Left hindlimb (tissue), 1 donor: ENCODE data around the gene HES5.

ENCODE experiments used
- DNase-seq: peaks from one replicate; pipeline ENCODE4 v3.0.0-alpha.2; 2018

Gene HES5

GRCh38 chr1:2546515-2547209 lies 16.6 kb upstream of the HES5 start:
- DNase-seq, result peak; percentile 65

DNA sequence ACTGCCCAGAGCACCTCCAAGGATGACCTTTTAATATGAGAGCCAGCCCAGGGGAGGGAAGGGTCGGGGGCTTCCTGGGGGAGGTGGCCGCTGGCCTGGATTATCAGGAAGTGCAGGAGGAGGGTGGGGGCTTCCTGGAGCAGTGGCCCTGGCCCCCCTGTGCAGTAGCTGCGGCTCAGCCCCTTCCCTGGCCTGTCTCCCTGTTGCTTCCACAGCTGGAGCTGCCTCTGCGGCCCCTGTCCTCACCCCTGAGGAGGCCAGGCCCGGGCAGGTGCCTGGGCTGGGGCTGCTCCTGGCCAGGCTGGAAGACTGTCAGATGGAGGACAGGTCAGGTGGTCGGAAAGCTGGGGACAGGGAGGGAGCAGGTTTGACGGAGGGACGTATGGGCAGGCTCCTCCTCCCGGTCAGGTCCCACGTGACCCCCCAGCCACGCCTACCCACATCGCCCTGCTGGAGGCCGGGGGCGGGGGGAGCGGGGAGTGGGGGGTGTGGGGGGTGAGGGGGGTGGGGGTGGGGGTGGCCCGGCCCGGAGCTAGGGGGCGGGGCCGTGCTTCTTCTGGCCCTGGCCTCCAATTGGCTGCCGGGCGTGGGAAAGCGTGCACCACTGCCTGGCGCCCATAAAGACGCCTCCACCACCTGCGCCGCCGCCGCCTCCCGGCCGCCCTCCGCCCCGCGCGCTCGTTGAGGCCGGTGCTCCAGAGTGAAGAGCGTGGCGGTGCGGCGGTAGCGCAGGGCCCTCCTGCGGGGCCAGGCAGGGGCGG lies 15.9 kb upstream of the HES5 start:
- DNase-seq, result peak; percentile 78

DNA sequence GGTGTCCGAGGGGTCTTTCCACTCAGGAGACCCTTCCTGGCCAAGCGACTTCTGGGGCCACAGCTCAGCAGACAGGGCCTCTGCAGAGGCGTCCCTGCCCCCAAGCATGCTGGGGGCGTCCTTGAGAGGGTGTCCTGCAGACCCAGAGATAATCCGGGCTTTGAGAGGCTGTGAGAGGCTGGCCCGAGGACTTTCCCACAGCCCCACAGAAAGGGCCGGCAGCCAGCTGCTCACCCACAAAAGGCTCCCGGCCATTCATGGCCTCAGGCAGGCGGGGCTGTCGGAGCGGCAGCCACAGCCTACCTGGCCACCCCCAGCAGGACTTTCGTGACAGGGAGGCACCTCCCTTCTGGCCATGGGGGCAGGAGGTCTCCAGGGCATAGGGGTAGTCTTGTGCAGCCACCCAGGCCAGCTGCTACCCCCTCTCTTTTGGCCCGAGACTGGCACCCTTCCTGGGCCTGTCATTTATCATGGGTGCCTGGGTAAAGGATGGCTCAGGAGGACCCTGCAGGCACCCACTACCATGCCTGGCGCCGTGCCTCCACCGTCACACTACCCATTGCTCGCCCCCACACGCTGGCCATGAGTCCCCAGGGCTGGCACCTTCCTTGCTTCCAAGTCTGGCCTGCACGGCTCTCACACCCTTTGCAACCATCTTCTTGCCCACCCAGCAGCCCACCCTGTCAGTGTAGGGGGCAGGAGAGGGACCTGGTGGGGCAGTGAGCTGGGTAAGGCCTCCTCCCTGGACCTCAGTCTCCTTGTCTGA lies 15.0 kb upstream of the HES5 start:
- no peak for DNase-seq

DNA sequence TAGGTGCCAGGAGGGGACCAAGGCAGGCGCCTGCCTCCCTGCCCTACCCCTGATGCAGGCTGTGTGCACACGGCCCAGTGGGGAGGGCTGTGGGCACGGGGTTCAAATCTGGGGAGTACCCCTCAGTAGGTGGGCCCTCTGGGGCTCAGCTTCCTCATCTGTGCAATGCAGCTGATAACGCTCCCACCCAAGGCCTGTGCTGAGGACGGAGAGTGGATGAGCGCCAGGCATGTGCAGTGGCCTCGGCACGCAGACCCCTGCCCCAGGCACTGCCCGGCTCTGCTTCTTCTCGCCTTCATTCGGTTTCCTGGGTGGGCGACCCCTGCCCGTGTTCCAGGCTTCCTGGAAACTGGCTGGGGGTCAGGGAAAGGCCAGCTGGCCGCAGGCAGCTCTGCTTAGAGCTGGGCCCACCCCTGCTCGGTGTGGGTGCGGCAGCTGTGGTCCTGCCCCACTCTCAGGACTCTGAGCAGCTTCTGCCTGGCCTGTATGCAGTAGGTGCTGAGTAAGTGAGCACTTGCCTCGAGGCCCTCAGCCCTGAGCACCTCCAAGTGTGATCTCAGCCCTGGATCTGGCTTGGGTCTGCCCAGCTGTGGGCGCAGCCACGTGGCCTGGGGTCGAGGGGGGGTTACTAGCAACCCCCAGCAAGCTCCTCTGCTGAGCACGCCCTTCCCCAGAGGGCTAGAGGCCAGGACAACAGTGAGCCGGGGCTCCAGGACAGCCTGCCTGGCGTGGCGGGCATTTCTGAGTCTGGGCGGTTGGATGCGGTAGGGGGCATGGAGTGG lies 14.2 kb upstream of the HES5 start:
- DNase-seq, result peak; percentile 67

GRCh38 chr1:2543543-2544092 lies 13.6 kb upstream of the HES5 start:
- no peak for DNase-seq

DNA sequence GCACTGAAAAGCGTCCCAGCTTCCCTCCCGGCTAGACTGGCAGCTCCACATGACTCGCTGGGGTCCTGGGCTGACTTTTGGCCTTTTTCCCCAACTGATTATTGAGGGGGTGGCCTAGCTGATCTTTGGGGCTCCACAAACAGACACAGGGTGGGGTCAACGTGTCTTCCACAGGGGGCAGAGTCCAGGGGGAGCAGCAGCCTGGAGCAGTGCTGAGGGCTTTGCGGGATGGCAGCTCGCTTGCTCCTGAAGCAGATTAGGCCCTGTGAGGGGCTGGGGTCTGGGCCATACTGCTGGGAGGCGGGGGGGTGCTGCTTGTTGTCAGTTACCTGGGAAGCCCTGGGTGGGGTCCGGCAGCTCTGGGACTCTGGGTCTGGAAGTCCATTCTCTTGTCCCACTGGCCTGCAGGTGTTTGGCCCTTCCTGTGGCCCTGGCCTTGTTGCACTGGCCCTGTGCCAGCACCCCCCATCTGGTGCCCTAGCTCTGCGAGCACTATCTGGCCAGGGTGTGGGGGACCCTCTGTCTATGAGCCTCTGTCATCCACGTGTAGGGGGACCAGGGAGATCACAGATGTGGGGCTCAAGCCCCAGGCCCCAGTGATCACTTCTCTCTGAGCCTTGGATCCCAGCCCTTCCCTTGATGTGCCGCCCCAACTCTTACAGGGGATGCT lies 12.3 kb upstream of the HES5 start:
- DNase-seq, result no peak

- DNase-seq, result no peak
Measured at GRCh38 chr1:2541619-2542245, 11.7 kb upstream of the HES5 start.

- DNase-seq, result no peak
Measured at GRCh38 chr1:2540816-2541492, 10.9 kb upstream of the HES5 start.

DNA sequence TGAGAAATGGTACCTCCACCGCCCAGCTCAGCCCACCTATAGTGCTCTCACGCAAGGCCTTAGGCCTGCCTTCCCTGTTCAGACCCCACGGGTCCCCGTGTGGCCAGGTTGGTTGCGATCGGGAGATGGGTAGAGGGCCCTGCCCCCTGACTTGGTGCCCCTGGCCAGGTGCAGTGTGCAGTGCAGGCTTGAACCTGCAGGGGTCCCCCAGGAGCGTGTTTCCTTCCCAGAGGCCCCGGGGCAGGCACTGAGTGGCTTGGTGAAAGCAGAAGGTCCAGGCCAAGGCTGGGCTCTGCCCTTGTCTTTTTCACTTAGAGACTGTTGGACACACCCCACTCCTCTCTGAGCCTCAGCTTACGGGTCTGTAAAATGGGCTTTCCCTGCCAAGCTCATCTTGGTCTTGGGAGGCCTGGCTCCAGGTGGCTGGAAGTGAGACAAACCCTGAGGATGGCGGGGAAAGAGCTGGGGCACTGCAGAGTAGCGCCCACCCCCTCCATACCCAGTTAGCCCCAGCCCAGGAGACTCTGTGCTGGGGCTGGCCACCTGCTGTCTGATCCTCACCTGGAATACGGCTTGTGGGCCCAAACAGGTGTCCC lies 9.3 kb upstream of the HES5 start:
- no peak for DNase-seq

DNA sequence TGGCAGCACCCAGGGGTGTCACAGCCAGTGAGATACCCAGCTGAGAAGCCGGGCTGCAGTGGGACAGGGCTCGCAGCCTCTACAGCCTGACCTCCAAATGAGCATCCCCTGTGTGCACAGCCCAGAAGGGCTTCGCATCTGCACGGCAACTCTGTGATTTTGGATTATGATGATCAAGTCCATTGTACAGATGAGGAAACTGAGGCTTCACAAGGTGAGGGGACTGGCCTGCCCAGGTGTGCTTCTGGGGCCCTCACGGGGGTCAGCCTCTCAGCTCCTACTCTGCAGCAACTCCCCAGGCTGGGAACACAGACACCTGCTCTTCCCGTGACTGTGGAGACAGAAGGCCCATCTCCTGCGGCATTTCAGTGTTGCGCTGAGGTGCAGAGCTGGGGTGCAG lies 8.8 kb upstream of the HES5 start:
- DNase-seq, result no peak

DNA sequence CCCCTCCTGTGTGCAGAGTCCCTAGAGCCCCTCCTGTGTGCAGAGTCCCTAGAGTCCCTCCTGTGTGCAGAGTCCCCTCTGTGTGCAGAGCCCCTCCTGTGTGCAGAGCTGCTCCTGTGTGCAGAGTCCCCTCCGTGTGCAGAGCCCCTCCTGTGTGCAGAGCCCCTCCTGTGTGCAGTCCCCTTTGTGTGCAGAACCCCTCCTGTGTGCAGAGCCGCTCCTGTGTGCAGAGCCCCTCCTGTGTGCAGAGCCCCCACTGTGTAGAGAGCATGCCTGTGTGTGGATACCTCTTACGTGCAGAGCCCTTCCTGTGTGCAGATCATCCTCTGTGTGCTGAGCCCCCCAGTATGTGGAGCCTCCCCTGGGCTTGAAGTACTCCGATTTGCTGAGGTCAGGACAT lies 8.3 kb upstream of the HES5 start:
- no peak for DNase-seq

DNA sequence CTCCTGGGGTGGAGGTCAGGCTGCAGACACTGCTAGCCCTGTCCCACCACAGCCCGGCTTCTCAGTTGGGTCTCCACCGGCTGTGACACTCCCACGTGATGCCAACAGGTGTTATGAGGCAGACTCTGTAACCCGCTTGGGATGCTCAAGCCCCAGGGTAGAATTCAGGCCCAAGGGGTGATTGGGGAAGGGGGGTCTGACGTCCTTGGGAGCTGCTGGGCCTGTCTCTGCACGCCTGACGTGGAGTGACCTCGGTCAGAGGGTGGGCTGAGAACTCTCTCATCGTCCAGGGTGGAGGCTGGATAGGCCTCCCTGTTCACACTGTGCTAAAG lies 7.7 kb upstream of the HES5 start:
- DNase-seq, result no peak

GRCh38 chr1:2535981-2536380 lies 5.9 kb upstream of the HES5 start:
- no peak for DNase-seq

GRCh38 chr1:2535455-2535854 lies 5.4 kb upstream of the HES5 start:
- no peak for DNase-seq

DNA sequence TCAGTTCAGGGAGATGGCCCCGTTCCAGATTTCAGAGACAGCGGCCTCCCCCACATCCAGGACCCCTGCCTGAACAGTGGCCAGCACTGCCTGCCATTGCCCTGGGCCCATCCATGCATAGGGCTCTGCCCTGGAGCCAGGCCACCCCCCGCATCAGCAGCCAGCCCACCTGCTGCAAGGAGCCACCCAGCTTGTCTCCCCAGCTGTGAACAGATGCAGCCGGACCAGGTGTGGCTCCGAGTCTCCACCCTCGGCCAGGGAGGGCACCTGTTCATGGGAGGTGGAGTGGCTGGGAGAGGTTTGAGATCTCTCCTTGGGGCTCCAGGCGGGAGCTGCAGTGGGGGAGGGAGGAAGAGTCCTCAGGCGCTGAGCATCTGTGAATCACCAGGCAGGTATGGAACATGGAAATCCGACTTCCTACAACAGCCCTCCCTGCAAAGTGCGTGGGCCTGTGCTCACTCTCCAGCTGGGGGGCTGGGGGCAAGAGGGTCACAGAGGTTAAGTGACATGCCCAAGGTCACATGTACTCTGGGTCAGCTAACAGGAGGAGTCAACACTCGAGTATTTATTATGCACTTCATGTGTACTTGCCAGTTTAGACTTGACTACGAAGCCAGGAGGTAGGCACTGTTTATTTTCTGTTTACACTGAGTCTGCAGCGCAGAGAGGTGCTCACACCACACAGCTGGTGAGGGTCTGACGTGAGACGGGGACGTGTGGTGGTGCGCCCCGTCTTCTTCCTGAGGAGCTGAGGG lies 4.8 kb upstream of the HES5 start:
- no peak for DNase-seq

GRCh38 chr1:2534315-2534686 lies 4.2 kb upstream of the HES5 start:
- no peak for DNase-seq

GRCh38 chr1:2533365-2533764 lies 3.3 kb upstream of the HES5 start:
- no peak for DNase-seq

- DNase-seq, result no peak
Measured at GRCh38 chr1:2532485-2533160, 2.6 kb upstream of the HES5 start.
